Keratinocyte (primary cell): Measurements from ENCODE around the gene ROBO2.

Source experiments
- EZH2 ChIP-seq: IDR thresholded peaks from one replicate; pipeline ENCODE4 v1.6.1; 2012; ENCODE audit warnings: inconsistent platforms, mild to moderate bottlenecking, low read length, moderate library complexity
- TF ChIP-seq, protein P1 (sequence below), 3 experiments: IDR thresholded peaks in 1 of 3; conservative IDR thresholded peaks in 1 of 3; optimal IDR thresholded peaks in 1 of 3; 2 replicates in 2 of 3; 3 replicates in 1 of 3; pipeline versions ENCODE3 to v1.5.1; 2011; ENCODE audit warnings: low read length in 3 of 3, mild to moderate bottlenecking in 3 of 3, moderate library complexity in 2 of 3, control low read depth in 1 of 3, inconsistent platforms in 1 of 3; ENCODE audit not compliant: insufficient read depth in 2 of 3; ENCODE audit errors: extremely low read depth in 1 of 3

DNA sequence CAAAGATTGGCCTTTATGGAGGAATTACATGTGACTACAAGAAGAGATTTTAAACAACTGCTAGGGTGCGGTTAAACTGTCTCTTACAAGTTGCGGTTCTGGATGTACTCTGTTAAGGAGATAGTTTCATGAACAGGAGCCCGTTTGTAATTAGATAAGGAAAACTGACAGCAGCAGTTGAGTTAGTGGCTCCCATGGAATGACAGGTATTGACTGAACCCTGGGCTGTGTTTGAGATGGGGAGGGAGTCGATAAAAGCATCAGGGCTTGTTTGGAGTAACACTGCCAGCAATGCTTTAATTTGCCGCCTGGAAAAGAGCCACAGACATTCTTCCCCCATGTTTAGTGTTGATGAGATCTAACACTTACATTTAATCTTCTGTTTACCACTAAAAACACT, 139.9 kb downstream of the ROBO2 start:
- TF ChIP-seq, protein P1, sequence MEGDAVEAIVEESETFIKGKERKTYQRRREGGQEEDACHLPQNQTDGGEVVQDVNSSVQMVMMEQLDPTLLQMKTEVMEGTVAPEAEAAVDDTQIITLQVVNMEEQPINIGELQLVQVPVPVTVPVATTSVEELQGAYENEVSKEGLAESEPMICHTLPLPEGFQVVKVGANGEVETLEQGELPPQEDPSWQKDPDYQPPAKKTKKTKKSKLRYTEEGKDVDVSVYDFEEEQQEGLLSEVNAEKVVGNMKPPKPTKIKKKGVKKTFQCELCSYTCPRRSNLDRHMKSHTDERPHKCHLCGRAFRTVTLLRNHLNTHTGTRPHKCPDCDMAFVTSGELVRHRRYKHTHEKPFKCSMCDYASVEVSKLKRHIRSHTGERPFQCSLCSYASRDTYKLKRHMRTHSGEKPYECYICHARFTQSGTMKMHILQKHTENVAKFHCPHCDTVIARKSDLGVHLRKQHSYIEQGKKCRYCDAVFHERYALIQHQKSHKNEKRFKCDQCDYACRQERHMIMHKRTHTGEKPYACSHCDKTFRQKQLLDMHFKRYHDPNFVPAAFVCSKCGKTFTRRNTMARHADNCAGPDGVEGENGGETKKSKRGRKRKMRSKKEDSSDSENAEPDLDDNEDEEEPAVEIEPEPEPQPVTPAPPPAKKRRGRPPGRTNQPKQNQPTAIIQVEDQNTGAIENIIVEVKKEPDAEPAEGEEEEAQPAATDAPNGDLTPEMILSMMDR (optimal IDR thresholded peaks at IDR 0.05 in 1 of 3, IDR thresholded peaks at IDR 0.05 in 1 of 3, conservative IDR thresholded peaks at IDR 0.05 in 1 of 3; ENCODE audit: extremely low read depth in 1 of 3, insufficient read depth in 2 of 3, low read length in 3 of 3): no peak
- TF ChIP-seq EZH2: no peak
